GM21360 (cell line): ENCODE data around the gene NNAT.
"Not testable (repeated sequence)": the region's sequence is repeated elsewhere in the genome, so short reads cannot be mapped to it uniquely, and the experiment has no call there.

Experiments
- ATAC-seq: cut with Tn5 transposase; IDR thresholded peaks from one replicate; pipeline ENCODE4 v1.9.1; 2021; ENCODE audit warnings: mild to moderate bottlenecking, moderate library complexity; ENCODE audit not compliant: unreplicated experiment

Gene NNAT, protein sequence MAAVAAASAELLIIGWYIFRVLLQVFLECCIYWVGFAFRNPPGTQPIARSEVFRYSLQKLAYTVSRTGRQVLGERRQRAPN

DNA sequence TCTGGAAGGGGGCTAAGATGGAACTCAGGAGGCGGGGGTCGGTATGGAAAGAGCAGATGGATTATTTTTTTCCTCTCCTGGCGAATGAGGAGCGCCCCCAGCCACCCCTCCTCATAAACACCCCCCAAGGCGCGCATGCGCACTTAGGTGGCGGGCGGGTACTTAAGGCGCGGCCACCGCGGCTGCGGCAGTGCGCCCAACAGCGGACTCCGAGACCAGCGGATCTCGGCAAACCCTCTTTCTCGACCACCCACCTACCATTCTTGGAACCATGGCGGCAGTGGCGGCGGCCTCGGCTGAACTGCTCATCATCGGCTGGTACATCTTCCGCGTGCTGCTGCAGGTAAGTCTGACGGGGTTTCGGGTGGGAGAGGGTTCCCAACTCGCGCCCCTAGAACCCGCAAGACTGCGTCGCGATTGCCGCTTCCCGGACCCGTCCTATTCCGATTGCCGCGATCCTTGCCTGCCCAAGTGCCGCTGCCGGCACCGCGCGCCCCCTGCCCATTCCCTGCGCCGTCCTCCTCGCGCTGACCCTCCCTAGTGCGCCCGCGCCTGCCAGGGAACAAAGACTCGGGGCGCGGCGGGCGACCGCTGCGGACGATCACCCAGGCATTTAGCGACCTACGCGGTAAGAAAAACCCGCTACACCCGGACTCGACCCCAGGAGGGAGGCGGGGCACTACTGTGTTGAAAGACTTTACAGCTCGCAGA is at the start of gene NNAT:
NNAT (plus strand) TSS at position 190 of the 711 bp plus-strand sequence; CDS start at position 272, 82 bp downstream.
- ATAC-seq, result no peak

DNA sequence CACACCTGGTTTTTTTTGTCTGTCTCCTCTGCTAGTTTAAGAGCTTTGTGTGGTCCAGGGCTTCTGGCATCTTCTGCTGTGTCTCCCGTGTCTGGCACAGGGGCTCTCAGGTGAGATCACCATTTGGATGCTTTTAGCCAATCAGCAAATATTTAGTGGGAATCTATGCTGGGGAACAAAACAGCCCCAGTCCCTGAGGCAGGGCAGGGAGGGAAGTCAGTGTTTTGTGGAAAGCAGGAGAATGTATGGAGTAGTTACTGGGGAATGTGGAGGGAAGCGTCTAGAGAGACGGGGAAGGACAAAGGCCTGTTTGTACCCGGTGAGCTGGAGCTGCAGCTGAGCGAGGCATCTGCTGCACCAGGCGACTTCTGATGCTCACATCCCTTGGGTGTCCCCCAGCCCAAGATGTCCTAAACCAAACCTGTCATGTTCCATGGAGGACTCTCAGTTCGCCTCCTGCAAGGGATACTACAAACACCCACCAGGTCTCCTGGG is 49.3 kb upstream of the NNAT start:
- ATAC-seq, result no peak

DNA sequence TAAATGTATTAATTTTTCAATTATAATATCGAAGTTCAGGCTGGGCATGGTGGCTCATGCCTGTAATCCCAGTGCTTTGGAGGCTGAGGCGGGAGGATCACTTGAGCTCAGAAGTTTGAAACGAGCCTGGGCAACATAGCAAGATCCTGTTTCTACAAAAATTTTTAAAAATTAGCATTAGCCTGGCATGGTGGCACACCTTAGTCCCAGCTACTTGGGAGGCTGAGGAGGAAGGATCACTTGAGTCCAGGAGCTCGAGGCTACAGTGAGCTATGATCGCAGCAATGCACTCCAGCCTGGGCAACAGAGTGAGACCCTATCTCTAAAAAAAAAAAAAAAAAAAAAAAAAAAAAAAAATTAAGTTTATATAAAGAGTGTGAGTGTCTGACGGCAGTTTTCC is 48.6 kb upstream of the NNAT start:
- ATAC-seq, result not testable (repeated sequence)

DNA sequence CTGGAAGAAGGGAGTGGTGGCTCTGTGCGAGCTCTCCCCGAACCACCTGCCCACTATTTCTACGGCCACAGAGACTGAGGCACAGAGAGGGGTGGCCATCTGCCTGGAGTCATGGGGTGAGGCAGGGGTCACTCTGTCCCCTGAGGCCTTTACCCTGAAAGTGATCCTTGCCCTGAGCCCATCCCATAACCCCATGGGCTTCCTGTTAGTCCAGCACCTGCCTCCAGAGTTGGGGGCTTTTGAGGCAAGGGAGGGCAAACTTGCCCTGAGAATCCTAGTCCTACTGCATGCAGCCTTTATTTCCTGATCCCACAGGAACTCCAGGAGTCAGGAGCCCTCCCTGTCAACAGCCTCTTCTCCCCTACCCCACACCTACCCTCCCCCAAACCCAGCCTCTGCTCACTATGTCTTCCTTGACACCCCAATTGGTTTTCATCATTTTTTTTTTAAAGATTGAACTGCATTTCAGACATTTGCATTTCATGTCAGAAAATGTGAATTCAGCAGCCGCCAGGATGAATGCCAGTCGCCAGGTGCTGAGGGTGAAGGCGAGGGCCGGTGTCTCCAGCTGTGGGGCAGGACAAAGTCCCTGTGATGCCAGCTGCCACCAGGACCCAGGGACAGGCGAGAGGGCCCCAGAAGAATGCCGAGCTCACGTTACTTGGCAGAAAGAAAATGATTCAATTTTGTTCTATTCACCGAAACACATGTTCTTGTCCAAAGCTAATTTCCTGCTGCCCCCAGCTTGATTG is 47.6 kb upstream of the NNAT start:
- no peak for ATAC-seq

DNA sequence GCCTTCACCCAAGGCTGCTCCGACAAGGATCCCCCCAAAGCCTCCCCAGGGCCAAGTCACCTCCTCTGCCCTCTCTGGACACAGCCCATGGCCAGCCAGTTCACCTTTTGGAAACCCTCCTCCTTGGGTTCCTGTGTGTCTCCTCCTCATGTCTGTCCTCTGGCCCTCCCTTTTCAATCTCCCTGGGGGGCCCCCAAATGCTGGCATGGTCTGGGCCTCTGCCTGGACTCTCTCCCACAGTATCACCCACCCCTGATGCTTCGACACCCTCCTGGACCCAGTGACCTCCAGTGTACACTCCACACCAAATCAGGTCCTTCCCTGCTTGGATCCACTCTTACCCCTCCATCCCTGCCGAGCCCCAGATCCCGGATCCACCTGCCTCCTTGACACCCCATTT is 46.7 kb upstream of the NNAT start:
- no peak for ATAC-seq

DNA sequence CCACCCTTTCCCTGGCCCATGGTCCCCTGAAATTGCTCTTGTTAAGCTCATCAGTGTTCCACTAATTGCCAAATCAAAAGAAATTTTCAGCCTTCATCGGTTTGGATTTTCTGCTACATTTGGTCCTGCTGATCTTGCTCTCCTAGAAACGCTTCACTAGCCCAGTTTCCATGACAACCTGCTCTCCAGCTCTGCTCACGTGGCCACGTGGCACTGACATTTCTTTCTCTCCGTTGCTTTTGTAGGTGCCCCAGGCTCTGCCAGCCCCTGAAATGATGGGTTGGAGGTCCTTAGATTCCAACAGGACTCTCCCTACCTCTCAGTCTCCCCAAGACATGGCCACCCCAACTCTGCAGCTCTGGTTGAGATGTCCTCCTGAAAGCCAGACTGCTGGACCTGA is 45.8 kb upstream of the NNAT start:
- no peak for ATAC-seq

DNA sequence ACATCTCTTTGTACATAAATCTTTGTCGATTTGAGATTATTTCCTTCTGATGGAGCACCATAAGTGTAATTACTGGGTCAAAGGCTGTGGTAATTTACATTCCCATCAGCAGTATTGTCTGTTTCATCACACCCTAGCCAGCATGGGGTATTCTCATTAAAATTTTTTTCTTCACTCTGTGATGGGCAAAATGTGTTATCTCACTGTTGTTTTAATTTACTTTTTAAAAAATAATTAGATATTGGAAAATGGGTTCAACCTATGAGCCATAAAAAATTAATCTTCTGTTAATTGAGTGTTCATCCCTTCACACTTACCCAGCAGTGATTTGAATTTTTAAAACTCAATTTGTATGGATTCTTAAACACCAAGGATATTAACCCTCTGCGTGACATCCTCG is 44.0 kb upstream of the NNAT start:
- ATAC-seq, result no peak

DNA sequence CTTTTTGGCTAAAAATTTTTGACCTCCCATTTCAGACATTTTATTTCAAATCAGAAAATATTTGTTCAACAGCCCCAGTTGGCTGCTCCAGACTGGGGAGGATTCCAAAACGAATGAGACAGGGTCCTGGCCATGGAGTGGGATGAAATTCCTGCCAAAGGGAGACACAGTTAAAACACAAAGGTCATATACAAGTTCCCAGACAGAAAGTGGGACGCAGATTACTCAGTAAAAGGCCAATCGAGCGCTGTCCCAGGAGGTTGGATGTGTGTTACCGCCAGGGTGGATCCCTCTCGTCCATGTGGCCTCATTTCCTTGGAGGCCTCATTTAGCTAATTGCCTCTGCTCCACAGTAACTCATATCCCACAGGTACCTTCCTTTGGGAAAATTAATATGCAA is 41.8 kb upstream of the NNAT start:
- ATAC-seq, result no peak

DNA sequence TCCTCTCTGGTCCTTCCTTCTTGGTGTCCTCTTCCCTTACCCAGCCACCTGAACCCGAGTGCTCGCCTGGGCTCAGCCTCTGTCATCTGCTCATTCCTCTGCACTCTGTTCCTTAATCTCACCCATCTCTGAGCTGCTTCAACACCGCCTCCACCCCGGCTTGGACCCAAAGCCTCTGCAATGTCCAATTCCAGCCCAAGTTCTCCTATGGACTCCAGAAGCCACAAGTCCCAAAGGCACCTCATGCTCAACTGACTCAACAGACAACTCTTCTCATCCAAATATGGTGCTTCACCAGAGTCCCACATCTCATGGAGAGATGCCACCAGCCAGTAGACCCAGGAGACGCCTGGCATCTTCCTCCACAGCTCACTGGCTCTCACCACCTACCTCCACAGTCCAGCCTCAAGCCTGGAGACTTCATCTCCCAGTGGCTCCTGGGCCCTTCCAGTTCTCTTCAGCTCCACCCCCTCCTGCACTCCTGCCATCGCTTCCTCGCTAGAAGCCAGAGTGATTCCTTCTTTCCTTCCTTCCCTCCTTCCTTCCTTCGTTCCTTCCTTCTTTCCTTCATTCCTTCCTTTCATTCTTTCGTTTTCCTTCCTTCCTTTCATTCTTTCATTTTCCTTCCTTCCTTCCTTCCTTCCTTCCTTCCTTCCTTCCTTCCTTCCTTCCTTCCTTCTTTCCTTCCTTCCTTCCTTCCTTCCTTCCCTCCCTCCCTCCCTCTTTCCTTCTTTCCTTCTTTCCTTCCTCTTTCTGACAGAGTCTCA is 40.9 kb upstream of the NNAT start:
- no peak for ATAC-seq

DNA sequence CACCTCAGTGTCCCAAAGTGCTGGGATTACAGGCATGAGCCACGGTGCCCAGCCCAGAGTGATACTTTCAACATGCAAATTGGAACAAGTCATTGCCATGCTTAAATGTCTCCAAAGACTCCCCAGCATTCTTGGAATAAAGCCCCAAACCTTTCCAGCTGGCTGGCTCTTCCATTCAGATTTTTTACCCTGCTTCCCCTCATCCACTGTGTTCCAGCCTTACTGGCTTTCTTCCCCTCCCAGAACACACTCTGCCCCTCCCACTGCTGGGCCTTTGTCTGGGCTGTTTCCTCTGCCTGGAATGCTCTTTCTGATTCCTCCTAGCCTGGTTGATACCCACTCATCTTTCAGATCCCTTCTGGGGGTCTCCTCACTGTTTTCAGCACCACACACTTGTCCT is 40.1 kb upstream of the NNAT start:
- ATAC-seq, result no peak

DNA sequence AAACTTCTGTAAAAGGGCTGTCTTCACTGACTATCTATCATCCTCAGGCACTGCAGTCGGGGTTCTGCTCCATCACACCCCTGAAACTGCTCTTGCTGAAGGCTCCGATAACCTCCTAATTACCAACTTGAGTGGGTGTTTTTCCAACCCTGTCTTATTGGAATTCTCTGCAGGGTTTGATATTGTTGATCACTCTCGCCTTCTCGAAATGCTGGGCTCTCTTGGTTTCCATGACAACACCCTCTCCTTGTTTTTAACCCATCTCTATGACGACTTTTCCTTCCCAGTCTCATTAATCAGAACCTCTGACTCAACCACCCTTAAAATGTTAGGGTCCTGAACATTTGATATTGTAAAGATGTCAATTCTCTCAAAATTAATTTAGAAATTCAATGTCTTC is 39.4 kb upstream of the NNAT start:
- ATAC-seq, result no peak

DNA sequence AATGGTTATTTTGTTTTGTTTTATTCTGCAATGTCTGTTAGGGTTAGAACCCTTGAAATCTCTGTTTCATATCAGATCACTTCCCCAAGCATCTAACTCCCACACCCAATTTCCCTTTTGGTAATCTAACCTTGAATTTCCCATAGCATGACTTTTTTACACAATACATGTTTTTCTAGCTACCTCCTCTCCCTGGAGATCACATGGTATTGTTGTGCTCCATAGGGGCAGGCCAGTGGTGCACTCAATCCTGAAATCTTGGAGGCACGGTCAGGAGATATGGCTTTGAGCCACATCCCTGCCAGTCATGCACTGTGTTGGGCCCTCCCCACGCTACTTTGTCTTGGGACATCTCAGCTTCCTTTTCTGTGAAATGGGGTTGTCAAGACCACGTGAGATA is 36.7 kb upstream of the NNAT start:
- no peak for ATAC-seq

DNA sequence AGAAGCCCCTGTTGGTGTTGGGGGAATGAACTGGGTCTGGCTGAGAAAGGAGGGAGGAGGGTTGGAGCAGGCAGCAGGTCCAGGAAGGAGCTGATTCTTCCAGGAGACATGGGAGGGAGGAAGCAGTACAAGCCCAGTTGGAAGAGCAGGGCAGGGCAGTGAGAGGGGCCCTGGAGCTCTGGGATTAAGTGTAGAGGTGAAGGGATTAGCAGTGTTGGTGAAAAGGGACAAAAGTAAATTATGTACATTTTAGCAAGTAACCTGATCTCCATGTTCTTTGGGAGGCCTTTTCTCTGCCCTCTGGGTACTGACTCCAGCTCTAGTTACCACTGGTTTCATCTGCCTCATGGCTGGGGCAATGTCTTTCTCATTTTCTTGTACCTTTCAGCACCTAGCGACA is 34.8 kb upstream of the NNAT start:
- not testable (repeated sequence) for ATAC-seq

DNA sequence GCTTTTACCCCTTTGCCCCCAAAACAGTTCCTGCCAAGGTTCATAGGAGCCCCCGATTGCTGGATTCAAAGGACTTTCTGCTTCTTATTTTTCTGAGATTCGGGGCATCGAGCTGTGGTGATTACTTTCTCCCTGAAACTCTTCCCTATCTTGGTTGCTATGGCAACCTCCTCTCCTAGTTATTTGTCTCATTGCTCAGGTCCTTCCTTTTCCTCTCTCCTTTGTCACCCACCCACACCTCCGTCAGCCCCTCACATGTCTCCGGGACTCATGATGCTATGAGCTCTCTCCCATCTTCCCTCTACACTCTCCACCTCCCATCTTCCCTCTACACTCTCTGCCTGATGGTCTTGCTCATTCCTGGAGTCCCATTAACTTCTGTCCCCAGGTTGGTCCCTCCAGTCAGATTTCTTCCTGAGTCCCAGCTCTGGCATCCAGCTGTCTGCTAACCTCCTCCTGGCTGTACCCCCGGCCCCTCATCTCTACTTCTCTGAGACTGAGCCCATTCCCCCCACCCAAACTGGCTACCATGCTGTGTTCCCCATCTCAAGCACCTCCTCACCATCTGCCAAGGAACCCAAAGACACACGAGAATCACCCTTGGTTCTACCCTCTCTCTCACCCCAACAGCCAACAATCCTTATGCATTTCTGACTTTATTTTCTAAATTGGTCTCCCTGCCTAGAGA is 30.2 kb upstream of the NNAT start:
- ATAC-seq, result no peak

DNA sequence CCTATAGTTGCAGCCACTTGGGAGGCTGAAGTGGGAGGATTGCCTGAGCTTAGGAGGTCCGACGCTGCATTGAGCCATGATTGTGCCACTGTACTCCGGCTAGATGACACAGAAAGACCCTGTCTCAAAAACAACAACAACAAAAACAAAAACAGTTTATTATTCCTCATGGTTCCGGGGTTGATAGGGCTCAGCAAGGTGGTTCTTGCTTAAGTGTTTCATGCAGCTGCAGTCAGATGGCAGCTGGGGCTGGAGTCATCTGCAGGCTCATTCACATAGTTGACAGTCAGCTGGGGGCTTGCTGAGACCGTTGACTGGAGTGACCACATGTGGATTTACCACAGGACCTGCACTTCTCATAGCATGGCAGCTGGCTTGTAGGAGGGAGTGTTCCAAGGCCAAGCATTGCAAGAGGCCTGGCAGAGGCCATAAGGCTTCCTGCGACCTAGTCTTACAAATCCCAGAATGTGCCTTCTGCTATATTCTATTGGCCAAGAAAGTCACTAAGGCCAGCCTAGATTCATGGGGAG is 28.9 kb upstream of the NNAT start:
- ATAC-seq, result no peak

DNA sequence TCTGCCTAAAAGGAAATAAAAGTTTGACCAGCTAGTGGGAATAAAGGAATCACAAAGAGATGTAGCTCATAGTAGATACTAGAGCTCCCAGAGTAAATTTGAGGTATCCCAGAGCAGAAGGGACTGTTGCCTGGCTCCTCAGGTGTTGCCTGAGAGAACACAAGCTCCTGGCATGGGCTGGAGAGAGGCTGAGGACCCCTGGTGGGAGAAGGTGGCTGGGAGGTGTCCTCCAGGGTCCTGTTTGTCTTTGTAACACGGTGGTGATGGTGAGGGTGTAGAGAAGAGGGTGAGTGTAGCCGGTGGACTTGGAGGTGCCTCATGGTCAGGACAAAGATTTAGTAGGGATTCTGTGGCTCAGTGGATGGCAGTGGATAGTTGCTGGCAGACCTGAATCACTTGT is 28.1 kb upstream of the NNAT start:
- no peak for ATAC-seq

DNA sequence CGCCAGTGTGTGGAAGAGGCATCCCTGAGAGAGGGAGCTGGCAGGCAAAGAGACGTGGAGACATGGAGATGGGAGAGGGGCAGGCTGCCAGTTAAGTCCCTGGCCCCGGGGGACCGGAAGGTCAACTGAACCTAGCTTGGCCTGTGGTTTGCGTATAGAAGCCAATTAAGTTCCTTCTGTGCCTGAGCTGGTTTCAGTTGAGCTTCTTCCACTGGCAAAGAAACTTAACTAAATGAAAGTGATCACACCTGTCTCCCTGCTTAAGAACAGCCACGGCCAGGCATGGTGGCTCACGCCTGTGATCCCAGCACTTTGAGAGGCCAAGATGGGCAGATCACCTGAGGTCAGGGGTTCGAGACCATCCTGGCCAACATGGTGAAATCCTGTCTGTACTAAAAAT is 26.7 kb upstream of the NNAT start:
- no peak for ATAC-seq

DNA sequence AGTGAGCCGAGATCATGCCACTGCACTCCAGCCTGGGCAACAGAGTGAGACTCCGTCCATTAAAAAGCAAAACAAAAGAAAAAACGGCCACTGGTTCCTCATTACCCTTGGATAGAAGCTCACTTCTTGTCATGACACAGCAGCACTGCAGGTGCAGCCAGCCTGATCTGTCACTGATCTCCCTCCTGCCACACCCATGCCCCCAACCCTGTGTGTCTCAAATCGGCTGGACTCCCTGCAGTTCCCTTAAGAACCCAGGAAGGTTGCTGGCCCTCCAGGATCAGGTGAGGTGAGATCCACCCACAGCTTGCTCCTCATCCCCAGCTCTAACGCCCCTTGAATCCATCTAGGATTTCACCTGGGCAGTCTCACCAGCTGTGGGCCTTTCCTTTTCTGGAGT is 26.3 kb upstream of the NNAT start:
- ATAC-seq, result no peak

DNA sequence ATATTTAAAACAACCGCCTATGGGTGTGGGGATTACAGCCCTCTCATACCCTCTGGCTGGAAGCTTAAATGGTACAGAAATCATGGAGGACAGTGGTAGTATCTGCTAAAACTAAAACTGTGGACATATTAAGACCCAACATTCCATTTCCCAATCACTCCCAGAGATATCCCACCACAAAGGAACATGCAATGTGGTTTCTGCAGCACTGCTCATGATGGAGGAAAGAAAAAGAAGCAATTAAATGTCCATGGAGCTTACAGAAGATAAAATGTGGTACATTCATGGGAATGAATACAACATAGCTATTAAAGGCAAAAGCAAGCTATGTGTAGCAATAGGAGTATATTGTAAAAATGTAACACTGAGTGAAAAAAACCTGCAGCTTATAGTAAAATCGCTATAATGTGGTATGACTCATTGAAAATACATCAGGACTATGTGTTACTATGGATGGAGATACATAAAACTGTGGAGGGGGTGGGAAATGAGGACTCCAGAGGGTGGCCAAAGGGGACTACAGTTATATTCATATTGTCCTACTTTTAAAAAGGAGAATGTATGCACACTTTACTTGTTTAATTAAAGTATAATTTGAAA is 22.9 kb upstream of the NNAT start:
- ATAC-seq, result no peak

DNA sequence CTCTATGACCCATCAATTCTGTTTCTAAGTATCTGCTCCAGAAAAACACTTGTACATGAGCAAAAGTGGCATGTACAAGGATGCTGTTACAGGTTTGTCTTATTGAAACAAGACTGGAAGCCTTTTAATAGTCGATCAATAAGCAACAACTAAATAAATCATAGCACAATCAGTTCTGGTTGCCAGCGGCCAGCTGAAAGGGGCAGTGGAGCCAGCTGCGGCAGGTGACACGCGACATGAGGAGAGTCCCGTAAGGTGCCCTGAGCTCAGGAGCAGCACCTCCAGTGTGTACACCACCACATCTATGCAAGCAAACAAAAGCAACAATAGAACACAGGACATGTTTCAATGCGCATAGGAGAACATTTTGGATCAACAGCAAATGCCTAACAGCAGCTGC is 20.7 kb upstream of the NNAT start:
- no peak for ATAC-seq
